Activated naive CD8-positive, alpha-beta T cell treated with anti-CD3 and anti-CD28 coated beads for 36 hours (primary cell): ENCODE results near the gene COMMD1. TPM values are rescaled to one million over a fixed set of nuclear protein-coding genes. Genes with fewer than 3 reads are reported as not detected.
"Not testable (repeated sequence)": the region's sequence is repeated elsewhere in the genome, so short reads cannot be mapped to it uniquely, and the experiment has no call there.

Experiments used
- DNase-seq: peaks from one replicate; pipeline ENCODE4 v3.0.0; 2021
- H3K27ac Mint-ChIP-seq: one replicate; pipeline ENCODE4 v1.8.0; 2022; ENCODE audit warnings: mild to moderate bottlenecking, moderate library complexity, mixed read lengths
- H3K27me3 Mint-ChIP-seq: one replicate; pipeline ENCODE4 v1.8.0; 2022; ENCODE audit warnings: mild to moderate bottlenecking, mixed read lengths
- H3K36me3 Mint-ChIP-seq: one replicate; pipeline ENCODE4 v1.8.0; 2021; ENCODE audit warnings: mild to moderate bottlenecking, mixed read lengths
- H3K4me1 Mint-ChIP-seq: one replicate; pipeline ENCODE4 v1.8.0; 2021; ENCODE audit warnings: mixed read lengths
- H3K4me3 Mint-ChIP-seq: one replicate; pipeline ENCODE4 v1.8.0; 2022; ENCODE audit warnings: mild to moderate bottlenecking, moderate library complexity, mixed read lengths
- H3K9me3 Mint-ChIP-seq: one replicate; pipeline ENCODE4 v1.8.0; 2022; ENCODE audit warnings: mixed read lengths
- total RNA-seq, 2 experiments: library from RNA; stranded (reverse); gene quantifications; one replicate each; pipeline ENCODE4 v1.2.3, GENCODE V29; 2021

COMMD1 gene
- total RNA-seq, 2 experiments from 2014 or later, result 29.1 to 31.8 TPM

DNA sequence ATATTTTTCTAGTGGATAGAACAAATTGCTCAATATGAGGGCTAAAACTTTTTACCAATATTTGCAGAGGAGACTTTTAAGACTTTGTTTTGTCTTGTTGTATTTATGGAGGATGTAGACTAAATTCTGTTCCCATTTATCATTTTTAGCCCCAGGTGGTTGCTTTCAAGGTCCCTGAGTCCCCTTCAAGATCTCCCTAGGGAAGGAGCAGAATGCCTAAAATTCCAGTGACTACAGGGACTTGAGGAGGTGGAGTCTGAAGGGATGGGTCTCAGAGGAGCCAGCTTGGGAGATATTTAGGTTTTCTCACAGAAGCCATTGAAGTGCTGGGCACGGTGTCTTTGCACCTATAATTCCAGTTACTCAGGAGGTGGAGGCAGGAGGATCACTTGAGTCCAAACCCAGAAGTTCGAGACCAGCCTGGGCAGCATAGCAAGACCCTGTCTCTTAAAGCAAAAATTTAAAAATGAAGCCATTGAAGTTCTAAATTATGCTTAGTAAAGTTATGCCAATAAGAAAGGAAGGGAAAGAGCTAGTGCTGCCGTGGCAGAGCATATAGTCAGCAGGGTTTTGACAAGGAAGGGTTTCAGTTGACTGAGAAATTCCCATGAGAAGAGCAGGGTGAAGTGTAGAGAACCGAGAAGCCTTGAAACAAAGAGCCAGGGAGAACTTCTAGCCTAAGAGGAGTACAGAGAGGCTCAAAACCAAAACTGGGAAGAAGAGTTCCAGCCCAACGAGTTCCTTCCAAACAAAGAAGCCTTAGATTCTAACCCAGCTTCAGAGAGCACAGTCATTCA is 43.4 kb downstream of the COMMD1 start:
- H3K36me3 Mint-ChIP-seq, result peaks cover 35% of the 10 kb centered on the region
- H3K27me3 Mint-ChIP-seq, result no peaks in the 10 kb centered on the region
- no peak for DNase-seq
- no peak overlapping the region for H3K4me3 Mint-ChIP-seq
- H3K9me3 Mint-ChIP-seq, result peaks cover 3% of the 10 kb centered on the region
- H3K4me1 Mint-ChIP-seq, result no peaks in the 10 kb centered on the region
- H3K27ac Mint-ChIP-seq, result no peak overlapping the region

DNA sequence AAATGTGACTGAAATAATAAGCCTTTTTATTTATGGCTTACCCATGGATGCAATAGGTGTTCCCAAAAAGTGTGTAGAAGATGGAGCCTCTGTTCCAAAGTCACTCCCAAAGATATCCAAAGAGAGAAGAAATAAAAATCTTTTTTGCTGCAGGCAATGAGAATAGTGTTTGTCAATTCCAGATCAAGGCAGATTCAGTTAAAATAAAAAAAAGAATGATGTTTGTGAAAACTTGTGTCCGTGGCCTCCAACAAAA is 43.9 kb downstream of the COMMD1 start:
- Mint-ChIP-seq H3K27ac (no peak overlapping the region), H3K9me3 (peaks cover 3% of the 10 kb centered on the region), H3K4me3 (no peak overlapping the region), H3K4me1 (no peaks in the 10 kb centered on the region), H3K27me3 (no peaks in the 10 kb centered on the region), H3K36me3 (peaks cover 34% of the 10 kb centered on the region)
- DNase-seq, result no peak

- no peaks in the 10 kb centered on the region for H3K27me3 Mint-ChIP-seq
- peaks cover 3% of the 10 kb centered on the region for H3K9me3 Mint-ChIP-seq
- H3K4me1 Mint-ChIP-seq, result no peaks in the 10 kb centered on the region
- H3K4me3 Mint-ChIP-seq, result no peak overlapping the region
- no peak overlapping the region for H3K27ac Mint-ChIP-seq
- H3K36me3 Mint-ChIP-seq, result peaks cover 30% of the 10 kb centered on the region
- no peak for DNase-seq
These were observed 44.5 kb downstream of the COMMD1 start for GRCh38 chr2:61949714-61950560.

GRCh38 chr2:61950571-61951315 is 45.3 kb downstream of the COMMD1 start:
- no peak overlapping the region for H3K4me3 Mint-ChIP-seq
- H3K27me3 Mint-ChIP-seq, result no peaks in the 10 kb centered on the region
- peaks cover 3% of the 10 kb centered on the region for H3K9me3 Mint-ChIP-seq
- H3K4me1 Mint-ChIP-seq, result no peaks in the 10 kb centered on the region
- no peak overlapping the region for H3K27ac Mint-ChIP-seq
- peaks cover 30% of the 10 kb centered on the region for H3K36me3 Mint-ChIP-seq
- DNase-seq, result no peak

GRCh38 chr2:61951881-61952280 is 46.4 kb downstream of the COMMD1 start:
- Mint-ChIP-seq H3K27ac (no peak overlapping the region), H3K4me3 (no peak overlapping the region), H3K27me3 (no peaks in the 10 kb centered on the region), H3K4me1 (no peaks in the 10 kb centered on the region), H3K9me3 (peaks cover 3% of the 10 kb centered on the region), H3K36me3 (peaks cover 30% of the 10 kb centered on the region)
- DNase-seq, result no peak

DNA sequence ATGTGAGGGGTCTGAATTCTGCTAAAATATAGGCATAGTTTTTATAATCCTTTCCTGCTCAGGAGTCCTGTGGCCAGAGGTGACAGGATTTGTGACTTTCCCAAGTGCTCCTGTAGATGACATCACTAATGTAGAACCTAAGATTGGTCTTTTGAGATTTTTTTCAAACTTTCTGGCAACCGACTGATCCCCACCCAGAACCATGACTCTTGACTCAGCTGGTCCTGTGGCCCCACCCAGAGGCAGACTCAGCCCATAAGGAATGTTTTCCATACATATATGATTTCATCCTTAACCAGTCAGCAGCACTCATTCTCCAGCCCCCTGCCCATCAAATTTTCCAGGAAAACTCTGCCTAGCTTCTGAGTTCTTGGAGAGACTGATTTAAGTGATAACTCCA is 46.8 kb downstream of the COMMD1 start:
- peaks cover 30% of the 10 kb centered on the region for H3K36me3 Mint-ChIP-seq
- DNase-seq, result no peak
- no peaks in the 10 kb centered on the region for H3K27me3 Mint-ChIP-seq
- H3K4me3 Mint-ChIP-seq, result no peak overlapping the region
- H3K9me3 Mint-ChIP-seq, result peaks cover 3% of the 10 kb centered on the region
- no peaks in the 10 kb centered on the region for H3K4me1 Mint-ChIP-seq
- no peak overlapping the region for H3K27ac Mint-ChIP-seq

GRCh38 chr2:61954856-61955255 is 49.4 kb downstream of the COMMD1 start:
- not testable (repeated sequence) for H3K27me3 Mint-ChIP-seq, H3K4me3 Mint-ChIP-seq, H3K4me1 Mint-ChIP-seq, DNase-seq, H3K9me3 Mint-ChIP-seq, H3K27ac Mint-ChIP-seq
- peaks cover 24% of the 10 kb centered on the region for H3K36me3 Mint-ChIP-seq

- Mint-ChIP-seq H3K4me1 (peaks cover 9% of the 10 kb centered on the region), H3K27me3 (no peaks in the 10 kb centered on the region), H3K4me3 (no peak overlapping the region), H3K36me3 (peaks cover 13% of the 10 kb centered on the region), H3K27ac (no peak overlapping the region), H3K9me3 (peaks cover 4% of the 10 kb centered on the region)
- DNase-seq, result no peak
These were observed 54.2 kb downstream of the COMMD1 start for GRCh38 chr2:61959381-61960293.

- H3K27ac Mint-ChIP-seq, result no peak overlapping the region
- H3K36me3 Mint-ChIP-seq, result peaks cover 13% of the 10 kb centered on the region
- H3K27me3 Mint-ChIP-seq, result no peaks in the 10 kb centered on the region
- no peak overlapping the region for H3K4me3 Mint-ChIP-seq
- peaks cover 4% of the 10 kb centered on the region for H3K9me3 Mint-ChIP-seq
- DNase-seq, result no peak
- H3K4me1 Mint-ChIP-seq, result peaks cover 11% of the 10 kb centered on the region
These were observed 55.9 kb downstream of the COMMD1 start for GRCh38 chr2:61961231-61961901.

DNA sequence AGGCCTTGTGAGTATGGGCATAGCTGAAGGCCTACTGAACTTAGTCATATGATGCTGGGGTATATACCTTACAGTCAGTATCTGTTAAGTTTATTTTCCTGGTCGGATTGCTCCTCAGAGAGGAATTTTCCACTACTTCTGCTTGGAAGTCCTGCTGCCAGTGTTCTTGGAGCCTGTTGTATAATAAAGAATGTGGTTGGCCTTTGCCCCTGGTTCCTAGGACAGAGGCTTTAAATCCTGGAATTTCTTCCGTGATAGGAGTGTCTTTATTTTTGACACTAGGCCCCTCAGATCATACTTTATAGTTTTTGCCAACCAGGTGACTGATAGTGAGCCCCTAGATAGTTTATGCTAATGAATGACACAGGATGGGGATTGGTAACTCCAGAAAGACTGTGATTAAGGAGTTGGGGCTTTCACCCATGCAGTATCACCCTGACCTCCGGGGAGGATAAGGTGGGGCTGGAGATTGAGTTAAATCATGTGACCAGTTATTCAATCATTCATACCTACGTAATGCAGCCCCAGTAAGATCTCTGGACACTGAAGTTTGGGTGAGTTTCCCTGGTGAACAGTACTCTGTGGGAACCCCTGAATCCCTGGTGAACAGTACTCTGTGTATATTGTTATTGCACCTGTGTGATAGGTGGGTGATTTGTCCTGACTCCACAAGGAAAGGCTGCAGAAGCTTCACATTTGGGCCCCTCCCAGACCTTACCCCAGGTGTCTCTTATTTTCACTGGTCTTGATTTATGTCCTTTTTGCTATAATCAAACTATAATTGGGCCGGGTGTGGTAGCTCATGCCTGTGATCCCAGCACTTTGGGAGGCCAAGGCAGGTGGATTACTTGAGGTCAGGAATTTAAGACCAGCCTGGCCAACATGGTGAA is 56.9 kb downstream of the COMMD1 start:
- DNase-seq, result no peak
- Mint-ChIP-seq H3K27ac (no peak overlapping the region), H3K27me3 (no peaks in the 10 kb centered on the region), H3K9me3 (peaks cover 4% of the 10 kb centered on the region), H3K4me3 (no peak overlapping the region), H3K4me1 (peaks cover 14% of the 10 kb centered on the region), H3K36me3 (peaks cover 13% of the 10 kb centered on the region)

GRCh38 chr2:61966087-61966727 is 60.7 kb downstream of the COMMD1 start:
- Mint-ChIP-seq H3K4me1 (peaks cover 5% of the 10 kb centered on the region), H3K27me3 (no peaks in the 10 kb centered on the region), H3K4me3 (no peak overlapping the region), H3K27ac (no peak overlapping the region), H3K36me3 (peaks cover 3% of the 10 kb centered on the region), H3K9me3 (no peaks in the 10 kb centered on the region)
- DNase-seq, result no peak

GRCh38 chr2:61967262-61967661 is 61.8 kb downstream of the COMMD1 start:
- Mint-ChIP-seq H3K27me3 (no peaks in the 10 kb centered on the region), H3K4me1 (peaks cover 7% of the 10 kb centered on the region), H3K4me3 (no peak overlapping the region), H3K36me3 (peaks cover 3% of the 10 kb centered on the region), H3K9me3 (no peaks in the 10 kb centered on the region), H3K27ac (no peak overlapping the region)
- no peak for DNase-seq

GRCh38 chr2:61969376-61969775 is 63.9 kb downstream of the COMMD1 start:
- no peaks in the 10 kb centered on the region for H3K9me3 Mint-ChIP-seq
- no peaks in the 10 kb centered on the region for H3K27me3 Mint-ChIP-seq
- H3K4me3 Mint-ChIP-seq, result no peak overlapping the region
- DNase-seq, result no peak
- H3K36me3 Mint-ChIP-seq, result no peaks in the 10 kb centered on the region
- peaks cover 7% of the 10 kb centered on the region for H3K4me1 Mint-ChIP-seq
- no peak overlapping the region for H3K27ac Mint-ChIP-seq
